Renal cortical epithelial cell (primary cell): Measurements from ENCODE around the gene NBEA. TPM values are rescaled to one million over a fixed set of nuclear protein-coding genes. Genes with fewer than 3 reads are reported as not detected.
A peak's percentile ranks its signal among the peaks of the same experiment; 100 is the strongest.

ENCODE experiments used
- DNase-seq: peaks from one replicate; pipeline ENCODE4 v3.0.0-alpha.2; 2011; ENCODE audit warnings: low read depth
- total RNA-seq: library from RNA; depleted of rRNA; stranded (reverse); fragments of >200 nt; gene quantifications from 2 replicates; pipeline ENCODE4 v1.2.3, GENCODE V29; 2014

NBEA gene
- total RNA-seq, 1 donor from 2014 or later, result 31.2 TPM

DNA sequence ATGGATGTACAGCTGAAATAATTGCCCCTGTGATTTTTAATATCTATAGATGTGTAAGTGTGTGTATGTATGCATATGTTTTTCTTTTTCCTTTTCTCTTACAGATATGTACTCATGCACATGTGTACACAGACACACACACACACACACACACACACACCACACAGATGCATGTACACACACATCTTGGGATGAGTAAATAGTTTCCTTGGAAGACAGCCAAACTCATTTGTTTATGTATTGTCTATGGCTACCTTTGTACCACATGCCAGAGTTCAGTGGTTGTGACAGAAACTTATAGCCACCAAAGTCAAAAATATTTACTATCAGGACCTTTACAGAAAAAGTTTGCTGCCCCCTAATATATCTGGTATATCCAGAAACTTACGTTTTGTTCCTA is 341.8 kb downstream of the NBEA start:
- peak; percentile 19 for DNase-seq

DNA sequence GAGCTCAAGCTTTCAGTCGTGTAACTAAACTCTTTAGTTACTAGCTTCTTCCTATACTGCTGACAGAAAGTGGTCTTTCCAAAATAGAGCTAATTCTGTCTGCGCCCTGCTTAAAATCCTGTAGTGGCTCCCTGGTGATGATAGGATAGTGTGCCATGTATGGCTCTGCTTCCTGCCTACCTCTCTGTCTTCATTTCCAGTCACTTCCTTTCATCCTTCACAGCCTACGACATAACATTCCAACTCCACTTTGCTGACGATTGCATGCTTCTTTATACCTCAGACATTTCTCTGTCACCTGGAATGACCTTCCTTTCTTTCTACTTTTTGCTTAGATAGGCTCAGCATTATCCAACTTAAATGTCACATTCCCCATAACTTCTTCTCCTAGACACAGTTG is 343.6 kb downstream of the NBEA start:
- DNase-seq, result no peak

DNA sequence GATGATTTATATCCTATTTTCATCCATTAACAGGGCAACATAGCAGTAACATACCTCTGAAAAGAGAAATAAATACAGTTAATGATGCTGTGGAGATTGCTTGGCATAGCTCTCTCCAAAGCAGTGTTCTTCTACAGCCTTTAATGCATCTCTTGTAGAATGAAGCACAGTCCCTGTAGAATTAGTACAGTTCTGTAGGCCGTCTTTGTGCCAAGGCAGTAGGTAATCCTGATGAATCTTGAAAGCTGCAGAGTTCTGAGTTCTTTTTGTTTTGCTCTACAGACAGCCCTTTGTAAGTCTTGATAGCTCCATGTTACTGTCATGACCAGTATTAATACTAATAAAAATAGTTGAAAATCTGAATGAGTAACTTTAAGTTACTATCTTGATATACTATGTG is 350.3 kb downstream of the NBEA start:
- no peak for DNase-seq

DNA sequence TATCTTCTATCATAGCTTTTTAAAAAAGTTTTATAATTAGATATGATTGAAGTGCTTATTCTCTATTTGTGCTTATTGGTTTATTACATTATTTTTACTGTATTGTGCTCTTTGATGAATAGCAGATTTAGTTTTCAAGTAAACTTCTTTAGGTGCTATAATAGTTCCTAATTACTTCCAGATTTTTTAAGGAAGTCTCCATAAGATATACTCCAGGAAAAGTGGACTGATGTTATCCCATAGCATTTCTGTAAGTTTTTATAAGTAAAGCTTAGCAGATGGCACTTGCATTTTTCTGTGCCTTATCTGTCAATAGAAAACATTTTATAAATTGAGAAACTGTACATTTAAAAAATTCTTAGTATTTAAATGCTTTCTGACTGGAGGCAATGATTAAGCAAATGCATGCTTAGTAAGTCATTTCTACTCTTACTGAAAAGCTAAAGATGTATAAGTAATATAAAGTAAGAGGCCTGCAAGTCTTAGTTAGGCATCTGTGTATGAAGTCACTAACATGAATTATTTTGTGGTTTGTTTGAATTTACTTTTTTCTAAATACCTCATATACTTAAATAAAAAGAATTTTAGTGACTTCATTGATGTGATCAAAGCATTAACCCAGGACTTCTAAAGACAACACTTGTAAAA is 351.6 kb downstream of the NBEA start:
- DNase-seq, result no peak

DNA sequence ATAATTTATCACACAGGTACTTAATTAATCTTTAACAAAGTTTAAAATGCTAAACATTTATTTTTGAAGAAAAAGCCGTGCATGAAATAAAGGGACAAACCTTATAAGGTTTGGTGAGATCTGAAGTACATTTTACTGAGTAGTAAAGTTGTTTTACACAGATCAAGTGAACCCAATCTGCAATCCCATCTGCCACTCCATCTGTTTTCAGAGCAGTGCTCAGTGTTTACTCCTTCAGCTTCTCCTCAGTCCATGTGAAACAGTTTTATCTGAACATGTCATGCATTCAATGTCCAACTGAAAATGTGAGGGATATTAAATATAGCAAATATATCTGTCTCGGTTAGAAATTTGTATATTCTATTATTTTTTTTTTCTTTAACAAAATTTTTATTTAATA is 367.6 kb downstream of the NBEA start:
- DNase-seq, result no peak

DNA sequence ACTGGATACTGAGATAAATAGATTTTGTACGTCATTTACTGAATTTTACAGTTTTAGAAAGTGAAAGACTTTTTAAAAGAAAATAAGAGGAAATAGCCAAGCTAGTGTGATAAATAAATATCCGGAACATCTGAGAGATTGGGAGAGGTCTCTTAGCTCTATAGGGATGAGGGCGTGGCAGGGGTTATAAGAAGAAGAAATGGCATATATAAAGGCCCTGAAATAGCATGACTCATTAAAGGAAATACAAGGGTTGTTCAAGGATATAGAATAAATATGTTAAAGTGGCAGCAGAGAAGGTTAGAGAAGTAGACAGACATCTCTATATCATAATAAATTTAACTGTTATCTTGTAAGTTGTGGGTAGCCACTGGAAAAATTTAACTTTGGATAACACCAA is 390.1 kb downstream of the NBEA start:
- no peak for DNase-seq

DNA sequence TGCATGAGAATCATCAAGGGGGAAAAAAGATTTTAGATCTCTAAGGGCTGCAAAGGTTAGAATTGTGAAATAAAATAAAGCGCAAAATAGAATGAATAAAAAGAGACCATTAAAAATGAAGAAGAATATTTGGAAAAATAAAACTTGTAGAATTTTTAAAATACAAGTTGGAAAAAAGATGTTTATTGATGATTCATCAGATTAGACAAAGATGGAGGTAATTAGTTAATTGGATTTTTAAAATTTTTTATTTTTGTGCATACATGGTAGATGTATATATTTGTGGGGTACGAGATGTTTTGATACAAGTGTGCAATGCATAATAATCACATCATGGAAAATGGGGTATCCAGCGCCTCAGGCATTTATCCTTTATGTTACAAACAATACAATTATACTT is 391.1 kb downstream of the NBEA start:
- DNase-seq, result no peak

DNA sequence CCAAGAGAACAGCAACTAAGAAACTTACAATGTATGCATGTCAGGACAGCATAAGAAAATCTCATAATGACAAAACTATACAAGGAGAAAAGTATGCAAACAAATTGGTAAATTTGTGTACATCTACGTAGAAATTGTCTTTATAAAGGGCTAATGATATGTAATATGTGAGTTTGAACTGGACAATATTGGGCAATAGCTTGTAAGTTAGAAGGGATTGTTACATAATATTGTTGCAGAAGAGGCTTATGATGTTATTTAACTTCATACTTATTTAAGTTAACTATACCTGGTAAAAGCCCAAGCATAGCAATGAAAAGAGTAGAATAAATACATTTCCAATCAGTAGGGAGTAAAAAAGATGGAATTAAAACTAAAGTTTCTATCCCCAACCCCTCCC is 400.4 kb downstream of the NBEA start:
- no peak for DNase-seq

DNA sequence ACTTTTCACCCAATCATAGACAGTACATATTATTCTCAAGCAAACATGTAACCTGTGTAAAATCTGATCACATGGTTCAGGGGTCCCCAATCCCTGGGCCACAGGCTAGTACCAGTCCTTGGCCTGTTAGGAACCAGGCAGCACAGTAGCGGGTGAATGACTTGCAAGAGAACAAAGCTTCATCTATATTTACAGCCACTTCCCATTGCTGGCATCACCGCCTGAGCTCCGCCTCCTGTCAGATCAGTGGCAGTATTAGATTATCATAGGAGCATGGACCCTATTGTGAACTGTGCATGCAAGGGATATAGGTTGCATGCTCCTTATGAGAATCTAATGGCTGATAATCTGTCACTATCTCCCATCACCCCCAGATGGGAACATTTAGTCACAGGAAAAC is 401.3 kb downstream of the NBEA start:
- DNase-seq, result no peak

DNA sequence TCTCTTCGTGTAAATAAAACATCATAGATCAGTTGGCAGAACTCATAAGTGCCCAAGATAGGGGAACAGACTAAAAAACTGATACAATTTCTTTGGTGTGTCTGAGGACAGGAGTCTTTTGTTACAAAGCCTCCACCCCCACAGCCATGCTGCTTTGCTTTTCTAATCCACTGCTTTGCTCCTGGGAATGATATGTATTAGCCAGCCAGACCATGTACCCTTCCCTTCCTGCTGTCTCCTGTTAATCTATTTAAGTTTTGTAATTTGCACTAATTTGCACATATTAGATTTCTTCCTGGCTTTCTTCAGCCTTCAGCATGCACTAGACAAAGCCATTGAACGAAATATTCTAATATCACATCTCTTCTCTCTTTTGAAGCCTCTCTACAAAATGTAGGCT is 403.9 kb downstream of the NBEA start:
- DNase-seq, result no peak

DNA sequence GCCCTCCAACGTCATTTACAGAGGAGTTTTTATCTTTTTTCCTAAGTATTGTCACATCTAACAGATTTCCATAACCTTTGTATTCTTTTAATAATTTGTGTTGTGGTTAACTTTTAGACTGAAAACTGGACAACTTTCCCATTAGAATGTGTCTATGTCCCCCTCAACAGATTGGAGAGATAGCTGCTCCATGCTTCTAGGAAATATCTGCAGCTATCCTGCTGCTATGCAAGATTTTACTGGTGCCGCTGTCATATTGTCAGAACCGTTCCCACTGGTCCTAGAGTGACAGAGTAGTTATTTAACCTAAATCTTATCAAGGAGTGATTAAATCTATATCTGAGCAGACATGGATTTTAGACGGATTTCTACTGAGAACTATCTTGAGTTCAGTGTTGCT is 404.4 kb downstream of the NBEA start:
- no peak for DNase-seq

DNA sequence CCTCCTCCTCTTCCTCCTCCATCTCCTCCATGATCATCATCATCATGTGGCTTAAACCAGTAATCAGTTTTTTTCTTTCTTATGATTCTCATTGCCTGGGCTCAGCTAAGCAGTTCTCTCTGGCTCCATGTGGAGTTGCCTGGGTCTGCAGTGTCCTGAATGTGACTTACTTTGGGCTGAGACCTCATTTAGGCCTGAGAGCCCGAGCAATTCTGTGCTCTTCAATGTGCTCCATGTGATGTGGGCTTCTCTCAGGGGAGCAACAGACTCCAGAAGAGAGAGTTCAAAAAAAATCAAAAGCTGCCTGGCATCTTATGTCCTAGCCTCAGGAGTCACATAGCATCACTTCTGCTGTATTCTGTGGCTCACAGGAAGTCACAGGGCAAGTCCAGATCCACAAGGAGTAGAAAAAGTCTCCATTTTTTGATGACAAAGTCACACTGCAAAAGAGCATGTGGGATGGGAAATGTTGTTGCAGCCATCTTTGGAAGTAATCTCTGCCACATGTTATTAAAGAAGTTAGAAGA is 405.7 kb downstream of the NBEA start:
- DNase-seq, result no peak

DNA sequence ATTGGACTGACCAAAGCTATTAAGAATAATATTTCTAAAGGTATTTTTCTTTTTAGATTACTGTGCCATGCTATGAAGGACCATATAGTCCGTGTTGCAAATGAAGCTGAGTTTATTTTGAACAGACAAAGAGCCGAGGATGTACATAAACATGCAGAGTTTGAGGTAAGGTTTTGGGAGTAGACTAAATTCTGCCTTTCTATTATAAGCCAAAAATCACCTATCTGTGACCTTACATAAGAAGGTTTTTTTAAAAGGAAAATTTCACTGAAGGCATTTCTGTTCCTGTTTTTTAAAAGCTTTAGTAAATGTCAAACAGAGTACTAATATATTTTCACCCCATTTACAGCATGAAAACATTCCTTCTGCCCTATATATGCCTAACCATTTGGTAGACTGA is 407.0 kb downstream of the NBEA start:
- no peak for DNase-seq

DNA sequence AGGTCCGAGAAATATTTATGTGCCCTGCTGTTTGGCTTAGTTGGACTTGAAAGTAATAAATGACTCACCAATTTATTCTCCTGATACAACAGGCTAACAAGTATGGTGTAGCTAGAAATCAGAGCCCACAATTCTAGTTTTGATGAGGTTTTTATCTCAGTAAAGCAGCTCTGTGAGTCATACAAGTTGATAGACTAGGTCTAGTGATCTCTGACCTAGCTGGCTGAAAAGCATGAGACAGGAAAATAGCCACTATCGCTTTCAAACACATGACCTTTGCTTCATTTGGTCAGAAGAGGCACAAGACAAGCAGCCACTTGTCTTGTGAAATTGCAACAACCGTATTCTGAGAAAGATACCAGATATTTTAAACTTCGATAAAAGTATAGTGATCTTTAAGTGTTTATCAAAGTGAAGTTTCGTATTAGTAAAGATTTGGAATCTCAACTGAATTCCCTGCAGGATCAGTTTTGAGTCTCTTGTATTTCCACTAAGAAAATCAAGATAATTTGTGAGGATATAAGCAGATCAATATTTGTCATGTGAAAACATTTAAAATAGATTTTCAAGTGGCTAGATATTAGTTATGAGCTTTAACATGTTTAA is 407.7 kb downstream of the NBEA start:
- peak; percentile 58 for DNase-seq

DNA sequence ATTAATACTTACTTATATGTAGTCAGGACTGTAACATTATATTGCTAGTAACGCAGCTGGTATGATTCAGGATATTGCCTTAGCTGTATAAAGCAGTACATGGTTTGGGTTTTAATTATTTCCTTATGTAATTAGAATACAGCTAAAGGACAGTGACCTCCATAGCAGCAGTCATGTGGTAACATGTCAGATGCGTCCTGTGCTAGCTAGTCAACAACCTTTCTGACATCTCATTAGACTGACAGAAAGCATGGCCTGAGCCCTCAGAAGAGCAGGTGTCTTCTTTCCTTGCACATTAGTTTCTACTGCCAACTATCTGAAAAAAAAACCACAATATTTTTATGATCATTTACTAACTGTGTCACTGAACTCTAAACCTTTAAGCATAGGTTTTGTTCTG is 412.2 kb downstream of the NBEA start:
- DNase-seq, result no peak

DNA sequence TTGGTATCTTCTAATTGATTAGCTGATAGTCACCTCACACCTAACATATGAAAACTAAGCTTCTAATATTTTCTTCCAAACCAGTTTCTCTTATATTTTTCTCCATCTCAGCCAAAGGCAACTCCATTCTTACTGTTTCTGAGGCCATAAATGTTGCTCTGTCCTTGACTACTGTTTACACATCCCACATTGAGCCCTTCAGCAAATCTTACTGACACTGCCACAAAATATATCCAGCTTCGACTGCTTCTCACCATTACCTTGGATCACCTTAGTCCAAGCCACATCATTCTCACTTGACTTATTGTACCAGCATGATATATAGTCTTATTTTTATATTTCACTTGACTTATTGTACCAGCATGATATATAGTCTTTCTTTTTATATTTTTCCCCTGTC is 412.8 kb downstream of the NBEA start:
- no peak for DNase-seq

DNA sequence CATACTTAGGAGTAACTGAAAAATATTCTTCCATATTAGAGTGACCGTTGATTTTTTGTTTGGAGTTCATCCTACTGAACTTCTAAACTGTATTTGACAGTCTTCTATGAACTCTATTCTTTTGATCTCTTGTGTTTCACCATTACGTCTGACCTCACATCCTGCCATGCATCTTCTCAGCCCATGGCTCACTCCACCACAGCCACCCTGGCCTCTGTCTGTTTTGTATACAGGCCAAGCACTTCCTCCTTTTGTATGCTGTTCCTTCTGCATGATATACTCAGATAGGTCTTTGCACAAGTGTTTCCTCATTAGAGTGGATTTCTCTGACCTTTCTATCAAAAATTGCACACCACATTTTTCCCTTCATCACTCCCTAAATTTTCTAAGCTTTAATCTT is 414.5 kb downstream of the NBEA start:
- DNase-seq, result no peak

DNA sequence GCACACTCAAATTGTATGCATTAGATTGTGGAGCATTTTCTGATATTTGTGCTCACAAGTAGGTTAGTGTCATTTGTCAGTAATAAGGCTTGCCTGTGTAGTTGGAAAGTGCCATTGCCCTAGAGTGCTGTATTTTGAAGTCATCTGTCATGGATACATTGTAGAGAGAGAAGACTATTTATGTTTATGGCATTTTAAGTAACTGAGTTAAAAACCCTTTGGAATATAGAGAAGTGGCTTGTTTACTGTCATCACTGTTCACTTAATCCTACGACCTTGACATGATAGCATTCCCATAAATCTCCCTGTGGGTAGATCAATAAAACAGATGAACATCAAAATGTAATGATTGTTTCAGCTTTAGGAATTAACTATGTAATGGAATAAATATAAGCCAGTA is 423.8 kb downstream of the NBEA start:
- no peak for DNase-seq

DNA sequence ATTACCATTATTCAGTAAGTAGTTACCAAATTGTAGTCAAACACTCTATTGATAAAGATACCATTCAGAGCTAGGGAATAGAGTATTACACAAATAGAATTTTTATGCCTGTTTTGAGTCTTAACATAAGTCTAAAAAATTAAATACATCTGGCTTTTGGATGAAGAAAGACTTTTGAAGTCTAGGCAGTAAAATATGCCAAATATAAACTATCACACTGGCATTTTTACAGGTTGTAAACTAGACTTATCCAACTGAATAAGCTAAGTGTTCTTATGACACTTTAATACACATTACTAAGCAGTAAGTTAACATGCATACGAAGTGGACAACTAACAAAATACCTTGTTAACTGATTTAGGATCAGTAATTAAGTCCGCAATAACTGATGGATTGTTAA is 425.5 kb downstream of the NBEA start:
- no peak for DNase-seq

DNA sequence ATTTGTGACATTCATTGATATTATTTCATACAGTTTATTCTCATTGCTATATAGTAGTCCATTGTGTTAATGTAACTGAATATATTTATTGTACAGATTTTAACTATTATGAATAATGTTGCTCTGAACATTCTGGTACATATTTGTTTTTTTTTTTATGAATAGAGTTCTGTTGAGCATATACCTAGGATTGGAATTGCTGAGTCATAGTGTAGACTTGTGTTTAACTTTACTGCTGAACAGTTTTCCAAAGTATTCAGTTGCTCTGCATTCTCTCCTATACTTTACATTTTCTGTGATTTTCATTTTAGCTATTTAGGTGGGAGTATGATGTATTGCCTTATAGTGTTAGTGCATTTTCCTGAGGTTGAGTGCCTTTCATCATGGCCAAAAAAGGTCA is 436.9 kb downstream of the NBEA start:
- peak; percentile 13 for DNase-seq

DNA sequence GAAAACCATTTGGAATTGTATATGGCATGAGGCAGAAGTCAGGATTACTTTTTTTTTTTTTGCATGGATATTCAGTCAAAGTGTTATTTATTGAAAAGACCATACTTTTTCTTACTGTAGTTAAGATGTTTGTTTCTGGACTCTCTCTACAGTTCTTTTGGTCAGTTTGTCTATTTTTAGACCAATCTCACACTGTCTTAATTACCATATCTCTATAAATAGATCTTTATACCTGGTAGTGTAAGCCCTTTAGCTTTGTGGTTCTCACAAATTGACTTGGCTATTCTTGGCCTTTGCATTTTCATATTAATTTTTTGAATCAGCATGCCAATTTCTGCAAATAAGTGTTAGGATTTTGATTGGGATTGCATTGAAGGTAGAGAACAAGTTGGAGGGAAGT is 437.6 kb downstream of the NBEA start:
- no peak for DNase-seq

DNA sequence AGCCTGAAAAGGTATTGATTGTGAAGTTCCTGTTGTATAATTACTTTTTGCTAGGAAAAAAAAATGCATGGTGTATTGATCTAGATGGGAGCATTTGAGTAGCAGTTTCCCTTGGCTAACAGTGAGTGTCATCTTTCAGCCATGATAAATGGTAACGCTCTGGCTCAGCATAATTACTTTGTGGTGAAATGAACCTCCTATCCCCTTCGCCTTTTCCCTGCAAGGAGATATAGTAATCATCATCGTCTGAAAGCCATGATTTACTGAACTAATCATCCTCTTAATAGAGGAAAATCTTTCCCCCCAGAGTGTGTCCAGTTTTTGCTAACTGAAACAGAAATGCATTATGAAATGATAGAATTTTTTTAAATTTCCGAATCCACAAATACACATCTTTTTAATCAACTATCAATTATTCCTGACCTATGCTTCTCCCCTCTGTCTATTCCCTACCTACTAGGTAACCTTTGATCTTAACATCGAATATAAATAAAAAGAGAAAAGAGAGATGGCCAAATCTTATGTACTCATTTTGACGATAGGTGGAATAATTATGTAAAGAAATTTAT is 445.7 kb downstream of the NBEA start:
- DNase-seq, result no peak
